HUES6 (cell line): ENCODE results near the gene ANKRD36C.
"Not testable (repeated sequence)": the region's sequence is repeated elsewhere in the genome, so short reads cannot be mapped to it uniquely, and the experiment has no call there.

Source experiments
- H3K27ac ChIP-seq: 2 replicates; pipeline ENCODE4 v1.7.0; 2013; ENCODE audit warnings: low read depth, mild to moderate bottlenecking, low read length, inconsistent platforms
- H3K27me3 ChIP-seq: 2 replicates; pipeline ENCODE4 v1.6.1; 2013; ENCODE audit warnings: low read length; ENCODE audit not compliant: control insufficient read depth, insufficient read depth
- H3K36me3 ChIP-seq: 2 replicates; pipeline ENCODE4 v1.6.1; 2013; ENCODE audit warnings: low read length; ENCODE audit not compliant: control insufficient read depth, insufficient read depth
- H3K4me1 ChIP-seq: 2 replicates; pipeline ENCODE4 v1.6.1; 2013; ENCODE audit warnings: low read length; ENCODE audit not compliant: control insufficient read depth, insufficient read depth
- H3K4me3 ChIP-seq: 2 replicates; pipeline ENCODE4 v1.5.1; 2013; ENCODE audit warnings: low read depth, low read length
- H3K9ac ChIP-seq: one replicate; pipeline ENCODE4 v1.6.1; 2013; ENCODE audit warnings: mild to moderate bottlenecking, low read length
- H3K9me3 ChIP-seq: 2 replicates; pipeline ENCODE4 v1.6.1; 2013; ENCODE audit warnings: low read depth, low read length; ENCODE audit not compliant: control insufficient read depth, insufficient read depth

Gene ANKRD36C

DNA sequence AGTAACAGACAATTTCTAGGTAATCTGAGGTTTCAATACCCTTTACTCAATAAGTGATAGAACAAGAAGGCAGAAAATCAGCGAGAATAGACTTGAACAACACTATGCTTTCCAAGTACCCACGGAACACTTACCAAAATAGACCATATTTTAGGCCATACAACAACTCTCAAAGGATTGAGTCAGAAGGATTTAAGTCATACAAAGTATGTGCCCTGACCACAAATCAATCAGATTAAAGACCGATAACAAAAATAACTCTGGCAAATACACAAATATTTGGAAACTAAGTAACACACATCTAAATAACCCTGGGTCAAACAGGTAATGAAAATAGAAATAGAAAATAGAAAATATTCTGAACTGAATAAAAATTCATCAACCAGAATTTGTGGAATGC lies 129.5 kb downstream of the ANKRD36C start:
- not testable (repeated sequence) for H3K4me3 ChIP-seq, H3K27ac ChIP-seq, H3K9ac ChIP-seq, H3K9me3 ChIP-seq, H3K4me1 ChIP-seq, H3K27me3 ChIP-seq, H3K36me3 ChIP-seq

DNA sequence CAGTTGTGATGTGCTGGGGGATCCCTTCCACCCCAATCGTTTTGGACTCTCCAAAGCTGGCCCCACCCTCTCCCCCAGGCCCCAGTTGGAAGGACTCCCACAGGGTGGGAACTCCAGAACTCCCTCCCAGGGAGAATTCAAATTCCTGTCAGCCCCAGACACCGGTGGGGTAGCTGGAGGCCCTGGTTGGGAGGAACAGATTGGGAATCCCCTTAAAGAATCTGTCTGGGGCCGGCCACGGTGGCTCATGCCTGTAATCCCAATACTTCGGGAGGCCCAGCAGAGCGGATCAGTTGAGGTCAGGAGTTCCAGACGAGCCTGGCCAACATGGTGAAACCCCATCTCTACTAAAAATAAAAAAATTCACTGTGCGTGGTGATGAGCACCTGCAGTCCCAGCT lies 155.5 kb downstream of the ANKRD36C start:
- Histone ChIP-seq H3K9me3 (peaks cover 10% of the 10 kb centered on the region; the same call in 1 of the 2 replicates), H3K27me3 (no peaks in the 10 kb centered on the region), H3K36me3 (no peaks in the 10 kb centered on the region; the same call in 1 of the 2 replicates), H3K4me3 (no peak overlapping the region), H3K9ac (no peak overlapping the region), H3K4me1 (no peaks in the 10 kb centered on the region), H3K27ac (no peak overlapping the region)

- peaks cover 21% of the 10 kb centered on the region for H3K9me3 ChIP-seq
- not testable (repeated sequence) for H3K36me3 ChIP-seq, H3K27ac ChIP-seq, H3K4me1 ChIP-seq, H3K27me3 ChIP-seq, H3K9ac ChIP-seq, H3K4me3 ChIP-seq
Observed at GRCh38 chr2:95834077-95835013, 157.3 kb downstream of the ANKRD36C start.

GRCh38 chr2:95824218-95824617 lies 167.4 kb downstream of the ANKRD36C start:
- H3K36me3 ChIP-seq, H3K27ac ChIP-seq, H3K9ac ChIP-seq, H3K27me3 ChIP-seq, H3K4me3 ChIP-seq, H3K4me1 ChIP-seq: not testable (repeated sequence)
- peaks cover 58% of the 10 kb centered on the region for H3K9me3 ChIP-seq

- not testable (repeated sequence) for H3K4me3 ChIP-seq, H3K27ac ChIP-seq
- peaks cover 32% of the 10 kb centered on the region for H3K9me3 ChIP-seq
Observed at GRCh38 chr2:95817521-95817920, 174.1 kb downstream of the ANKRD36C start.

GRCh38 chr2:95813311-95813710 lies 178.3 kb downstream of the ANKRD36C start:
- H3K9me3 ChIP-seq = peaks cover 12% of the 10 kb centered on the region
- not testable (repeated sequence) for H3K36me3 ChIP-seq, H3K4me3 ChIP-seq, H3K27ac ChIP-seq, H3K27me3 ChIP-seq, H3K4me1 ChIP-seq, H3K9ac ChIP-seq

More at GRCh38 chr2:95817521-95817920, 174.1 kb downstream of the ANKRD36C start:
- not testable (repeated sequence) for H3K4me1 ChIP-seq, H3K27me3 ChIP-seq, H3K9ac ChIP-seq, H3K36me3 ChIP-seq

DNA sequence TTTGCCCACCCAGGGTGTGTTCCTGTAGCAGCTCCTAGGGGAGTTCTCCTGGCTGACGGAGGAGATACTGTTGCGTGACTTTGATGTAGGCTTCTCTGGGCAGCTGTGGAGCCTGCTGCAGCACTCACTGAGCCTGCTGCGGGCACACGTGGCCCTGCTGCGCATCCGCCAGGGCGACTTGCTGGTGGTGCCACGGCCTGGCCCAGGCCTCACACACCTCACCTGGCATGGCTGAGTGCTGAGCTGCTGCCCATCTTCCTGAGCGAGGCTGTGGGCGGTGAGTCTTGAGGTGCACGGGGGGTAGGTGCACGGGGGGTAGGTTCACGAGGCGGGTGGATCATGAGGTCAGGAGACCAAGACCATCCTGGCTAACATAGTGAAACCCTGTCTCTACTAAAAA lies 191.7 kb downstream of the ANKRD36C start:
- H3K9me3 ChIP-seq = peaks cover 2% of the 10 kb centered on the region; the same call in 1 of the 2 replicates
- no peak overlapping the region for H3K4me3 ChIP-seq
- no peaks in the 10 kb centered on the region for H3K36me3 ChIP-seq
- H3K27me3 ChIP-seq = no peaks in the 10 kb centered on the region
- H3K4me1 ChIP-seq = no peaks in the 10 kb centered on the region
- no peak overlapping the region for H3K9ac ChIP-seq
- H3K27ac ChIP-seq = no peak overlapping the region

GRCh38 chr2:95799147-95799889 lies 192.3 kb downstream of the ANKRD36C start:
- not testable (repeated sequence) for H3K27me3 ChIP-seq, H3K4me3 ChIP-seq, H3K4me1 ChIP-seq, H3K9ac ChIP-seq, H3K9me3 ChIP-seq, H3K36me3 ChIP-seq, H3K27ac ChIP-seq

GRCh38 chr2:95796249-95797099 lies 195.2 kb downstream of the ANKRD36C start:
- H3K4me3 ChIP-seq, H3K9me3 ChIP-seq, H3K27ac ChIP-seq, H3K36me3 ChIP-seq, H3K27me3 ChIP-seq, H3K9ac ChIP-seq, H3K4me1 ChIP-seq: not testable (repeated sequence)

DNA sequence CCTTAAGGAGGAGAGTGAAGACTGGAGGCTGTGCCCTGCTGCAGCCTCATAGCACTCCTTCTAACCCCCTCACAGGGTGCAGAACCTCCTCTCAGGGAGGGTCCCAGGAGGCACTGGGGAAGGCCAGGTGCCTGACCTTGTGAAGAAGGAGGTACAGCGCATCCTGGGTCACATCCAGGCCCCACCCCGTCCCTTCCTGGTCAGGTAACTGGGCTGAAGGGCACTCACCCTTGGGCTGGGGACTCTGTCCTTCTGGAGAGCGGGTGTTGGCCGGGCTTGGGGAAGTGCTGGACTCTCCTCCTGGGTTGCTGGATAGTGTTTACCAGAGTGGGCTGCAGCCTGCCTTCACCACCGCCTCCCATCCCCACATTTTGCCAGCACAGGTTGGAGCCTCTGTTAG lies 197.7 kb downstream of the ANKRD36C start:
- not testable (repeated sequence) for H3K9me3 ChIP-seq, H3K9ac ChIP-seq, H3K27me3 ChIP-seq, H3K4me3 ChIP-seq, H3K4me1 ChIP-seq, H3K36me3 ChIP-seq, H3K27ac ChIP-seq
